NCI-H82 treated with DMSO at 0.1 percent for 48 hours (cell line): ENCODE measurements around the gene ZNF331.

Source experiments
- DNase-seq: peaks from one replicate; lab custom pipeline; 2025; ENCODE audit not compliant: unreplicated experiment; lab: John Stamatoyannopoulos, UW

The ZNF331 gene

DNA sequence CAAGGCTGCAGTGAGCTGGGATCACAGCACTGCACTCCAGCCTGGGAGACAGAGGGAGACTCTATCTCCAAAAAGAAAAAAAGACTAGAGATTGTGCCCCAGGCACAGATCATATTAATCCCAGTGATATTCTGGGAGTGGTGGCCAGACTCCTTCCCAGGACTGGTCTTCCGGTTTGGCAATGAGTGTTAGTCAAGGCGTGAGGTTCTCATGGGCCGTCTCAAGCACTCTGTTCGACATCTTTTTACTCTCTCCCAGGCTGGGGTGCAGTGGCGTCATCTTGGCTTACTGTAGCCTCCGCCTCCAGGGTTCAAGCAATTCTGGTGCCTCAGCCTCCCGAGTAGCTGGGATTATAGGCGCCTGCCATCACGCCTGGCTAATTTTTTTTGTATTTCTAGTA is 88.5 kb downstream of the ZNF331 start:
- DNase-seq: no peak

DNA sequence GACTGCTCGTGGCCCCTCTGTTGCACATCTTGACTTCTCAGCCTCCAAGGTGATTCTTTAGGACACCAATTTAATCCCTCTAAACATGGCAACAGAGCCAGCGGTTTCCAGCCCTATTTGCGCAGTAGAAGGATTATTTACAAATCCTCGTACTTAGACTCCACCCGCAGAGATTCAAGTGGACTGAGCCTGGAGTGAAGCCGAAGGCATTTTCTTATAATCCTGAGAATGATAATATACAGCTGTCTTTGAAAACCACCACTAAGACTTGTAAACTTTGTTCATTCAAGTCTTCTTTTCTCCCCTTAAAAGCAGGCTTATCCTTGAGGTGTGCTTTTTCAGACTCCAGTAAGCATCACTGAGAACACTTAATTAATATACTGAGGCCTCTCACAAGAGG is 89.0 kb downstream of the ZNF331 start:
- no peak for DNase-seq
